Naive B cell (primary cell): ENCODE results near the gene TEAD1. TPM values are rescaled to one million over a fixed set of nuclear protein-coding genes. Genes with fewer than 3 reads are reported as not detected.
A peak's percentile ranks its signal among the peaks of the same experiment; 100 is the strongest.

ENCODE experiments used
- ATAC-seq, 2 donors: fragments of 150-1000 bp; cut with Tn5 transposase; 2 replicates each; pipeline ENCODE4 v1.10.0; 2021; ENCODE audit warnings: low read depth in 2 of 2, mild to moderate bottlenecking in 2 of 2, moderate library complexity in 2 of 2
- DNase-seq: peaks from one replicate; pipeline ENCODE4 v3.0.0; 2022
- H3K27ac Mint-ChIP-seq, 6 donors: one replicate each; pipeline ENCODE4 v1.8.0; 2020 to 2022; ENCODE audit warnings: mild to moderate bottlenecking in 6 of 6, mixed read lengths in 6 of 6, moderate library complexity in 5 of 6, inconsistent platforms in 2 of 6
- H3K27me3 Mint-ChIP-seq, 3 donors: one replicate each; pipeline ENCODE4 v1.8.0; 2021 to 2022; ENCODE audit warnings: mixed read lengths in 3 of 3, mild to moderate bottlenecking in 1 of 3
- H3K36me3 Mint-ChIP-seq, 2 donors: one replicate each; pipeline ENCODE4 v1.8.0; 2020 to 2022; ENCODE audit warnings: mixed read lengths in 2 of 2, inconsistent platforms in 1 of 2, mild to moderate bottlenecking in 1 of 2
- H3K4me1 Mint-ChIP-seq, 3 donors: one replicate each; pipeline ENCODE4 v1.8.0; 2020 to 2022; ENCODE audit warnings: mixed read lengths in 3 of 3, inconsistent platforms in 1 of 3, mild to moderate bottlenecking in 1 of 3, moderate library complexity in 1 of 3
- H3K4me3 Mint-ChIP-seq, 8 donors: one replicate each; pipeline ENCODE4 v1.8.0; 2020 to 2022; ENCODE audit warnings: mild to moderate bottlenecking in 8 of 8, mixed read lengths in 8 of 8, moderate library complexity in 8 of 8, inconsistent platforms in 2 of 8
- H3K9me3 Mint-ChIP-seq, 7 donors: one replicate each; pipeline ENCODE4 v1.8.0; 2020 to 2022; ENCODE audit warnings: mixed read lengths in 7 of 7, mild to moderate bottlenecking in 5 of 7, inconsistent platforms in 2 of 7, moderate library complexity in 1 of 7
- polyA plus RNA-seq, 6 donors: library from polyadenylated mRNA; unstranded; fragments of 300-500 nt; fragmentation: Illumina TruSeq; gene quantifications; one replicate each; pipeline ENCODE4 v1.2.3, GENCODE V29; 2021; ENCODE audit warnings: low read depth in 6 of 6

TEAD1 gene
- polyA plus RNA-seq, 6 donors from 2014 or later: not detected

DNA sequence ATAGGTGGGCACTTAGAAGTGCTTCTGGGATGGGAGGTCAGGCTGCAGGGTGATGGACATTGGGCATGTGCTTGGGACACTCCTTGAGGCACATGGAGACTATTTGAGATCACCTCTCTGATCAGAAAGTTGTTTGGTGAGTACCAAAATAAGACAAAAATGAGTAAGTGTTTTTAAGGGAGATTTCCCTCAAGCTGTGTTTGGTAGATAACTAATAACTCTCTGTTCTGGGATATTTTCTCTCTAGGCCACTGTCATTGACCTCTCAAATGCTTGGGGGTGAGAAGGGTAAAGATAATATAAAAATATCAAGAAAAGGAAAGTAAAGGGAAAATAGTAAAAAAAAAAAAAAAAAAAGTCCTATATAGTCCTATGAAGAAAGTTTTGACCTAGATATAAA is 117.8 kb downstream of the TEAD1 start:
- Mint-ChIP-seq H3K4me1 (no peaks in the 10 kb centered on the region), H3K27me3 (peaks cover 0 to 16% (median 6%) of the 10 kb centered on the region in 3 donors), H3K36me3 (no peaks in the 10 kb centered on the region), H3K9me3 (peaks cover 0 to 1% (median 0%) of the 10 kb centered on the region in 7 donors), H3K4me3 (no peak overlapping the region), H3K27ac (no peak overlapping the region)
- DNase-seq (no peak), ATAC-seq (no peak)

- H3K36me3 Mint-ChIP-seq: no peaks in the 10 kb centered on the region
- H3K4me3 Mint-ChIP-seq: peak overlapping the region in 1 of 8 donors; percentile 42
- H3K4me1 Mint-ChIP-seq: no peaks in the 10 kb centered on the region
- no peak for ATAC-seq
- H3K9me3 Mint-ChIP-seq: peaks cover 0 to 5% (median 0%) of the 10 kb centered on the region in 7 donors
- peaks cover 0 to 21% (median 6%) of the 10 kb centered on the region in 3 donors for H3K27me3 Mint-ChIP-seq
- DNase-seq: no peak
- no peak overlapping the region for H3K27ac Mint-ChIP-seq
Measured at GRCh38 chr11:12792590-12792989, 118.4 kb downstream of the TEAD1 start.

GRCh38 chr11:12793065-12793464 is 118.8 kb downstream of the TEAD1 start:
- Mint-ChIP-seq H3K36me3 (no peaks in the 10 kb centered on the region), H3K9me3 (peaks cover 0 to 7% (median 0%) of the 10 kb centered on the region in 7 donors), H3K4me3 (no peak overlapping the region), H3K4me1 (no peaks in the 10 kb centered on the region), H3K27ac (no peak overlapping the region), H3K27me3 (peaks cover 0 to 23% (median 6%) of the 10 kb centered on the region in 3 donors)
- DNase-seq (no peak), ATAC-seq (no peak)

GRCh38 chr11:12793506-12793905 is 119.3 kb downstream of the TEAD1 start:
- Mint-ChIP-seq H3K4me3 (no peak overlapping the region), H3K4me1 (no peaks in the 10 kb centered on the region), H3K36me3 (no peaks in the 10 kb centered on the region), H3K27ac (no peak overlapping the region), H3K27me3 (peaks cover 0 to 23% (median 6%) of the 10 kb centered on the region in 3 donors), H3K9me3 (peaks cover 0 to 7% (median 0%) of the 10 kb centered on the region in 7 donors)
- no peak for ATAC-seq
- DNase-seq: no peak

GRCh38 chr11:12794576-12795230 is 120.5 kb downstream of the TEAD1 start:
- Mint-ChIP-seq H3K4me3 (no peak overlapping the region), H3K27me3 (peaks cover 4 to 26% (median 6%) of the 10 kb centered on the region in 3 donors), H3K9me3 (peaks cover 0 to 7% (median 0%) of the 10 kb centered on the region in 7 donors), H3K36me3 (no peaks in the 10 kb centered on the region), H3K27ac (no peak overlapping the region), H3K4me1 (no peaks in the 10 kb centered on the region)
- DNase-seq: no peak
- no peak for ATAC-seq

DNA sequence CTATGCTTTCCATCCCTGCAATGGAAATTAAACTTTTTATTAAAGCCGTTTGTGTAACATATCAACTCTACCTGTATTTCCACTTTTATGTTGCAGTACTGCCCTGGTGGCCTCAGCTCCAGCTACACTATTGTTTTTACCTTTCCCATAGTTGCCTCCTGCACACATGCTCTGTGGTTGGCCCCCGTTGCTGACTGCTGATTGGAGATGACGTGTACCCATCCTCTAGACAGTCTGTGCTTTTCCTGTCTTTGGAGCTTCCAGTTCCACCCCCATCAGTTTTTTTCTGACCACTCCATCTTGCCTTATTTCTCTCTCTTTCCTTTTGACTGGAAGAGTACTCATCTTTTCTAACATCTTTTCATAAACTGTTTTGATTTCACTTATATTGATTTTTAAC is 123.8 kb downstream of the TEAD1 start:
- Mint-ChIP-seq H3K9me3 (peaks cover 0 to 7% (median 0%) of the 10 kb centered on the region in 7 donors), H3K36me3 (no peaks in the 10 kb centered on the region)

DNA sequence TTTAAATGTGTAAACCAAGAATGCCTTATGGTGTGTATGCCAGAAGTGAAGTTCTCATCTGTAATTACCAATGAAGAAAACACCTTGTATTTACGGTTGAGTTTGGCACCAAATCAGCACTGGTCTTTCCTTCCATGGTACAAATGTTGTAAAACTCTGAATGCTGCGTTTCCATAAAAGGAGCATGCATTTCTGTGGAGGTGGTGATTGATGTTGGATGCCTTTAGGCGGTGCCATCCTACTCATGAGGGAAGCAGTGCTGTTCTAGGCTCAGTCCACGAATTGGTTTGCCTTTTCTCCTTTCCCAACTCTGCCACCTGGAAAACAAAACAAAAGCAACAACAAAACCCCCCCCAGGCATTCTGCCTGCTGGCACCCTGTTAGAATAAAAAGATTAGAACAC is 124.4 kb downstream of the TEAD1 start:
- ATAC-seq (no peak), DNase-seq (no peak)
- H3K36me3 Mint-ChIP-seq: no peaks in the 10 kb centered on the region
- H3K9me3 Mint-ChIP-seq: peaks cover 0 to 7% (median 0%) of the 10 kb centered on the region in 7 donors
- H3K4me3 Mint-ChIP-seq: no peak overlapping the region
- no peak overlapping the region for H3K27ac Mint-ChIP-seq
- H3K4me1 Mint-ChIP-seq: no peaks in the 10 kb centered on the region
- H3K27me3 Mint-ChIP-seq: peaks cover 13 to 39% (median 24%) of the 10 kb centered on the region in 3 donors

More for the DNA sequence above, 123.8 kb downstream of the TEAD1 start:
- no peak for DNase-seq
- Mint-ChIP-seq H3K4me1 (no peaks in the 10 kb centered on the region), H3K27ac (no peak overlapping the region), H3K27me3 (peaks cover 10 to 33% (median 18%) of the 10 kb centered on the region in 3 donors), H3K4me3 (no peak overlapping the region)
- no peak for ATAC-seq

GRCh38 chr11:12799334-12799835 is 125.2 kb downstream of the TEAD1 start:
- no peak for ATAC-seq
- no peak overlapping the region for H3K4me3 Mint-ChIP-seq
- H3K9me3 Mint-ChIP-seq: peaks cover 0 to 7% (median 0%) of the 10 kb centered on the region in 7 donors
- no peak for DNase-seq
- peaks cover 15 to 44% (median 25%) of the 10 kb centered on the region in 3 donors for H3K27me3 Mint-ChIP-seq
- no peak overlapping the region for H3K27ac Mint-ChIP-seq
- no peaks in the 10 kb centered on the region for H3K36me3 Mint-ChIP-seq
- H3K4me1 Mint-ChIP-seq: no peaks in the 10 kb centered on the region

- ATAC-seq (no peak), DNase-seq (no peak)
- peaks cover 0 to 7% (median 0%) of the 10 kb centered on the region in 7 donors for H3K9me3 Mint-ChIP-seq
- no peaks in the 10 kb centered on the region for H3K4me1 Mint-ChIP-seq
- no peak overlapping the region for H3K4me3 Mint-ChIP-seq
- H3K27me3 Mint-ChIP-seq: peaks cover 22 to 49% (median 25%) of the 10 kb centered on the region in 3 donors
- H3K27ac Mint-ChIP-seq: no peak overlapping the region
- H3K36me3 Mint-ChIP-seq: no peaks in the 10 kb centered on the region
Measured at GRCh38 chr11:12800032-12800671, 125.9 kb downstream of the TEAD1 start.

GRCh38 chr11:12800871-12801270 is 126.7 kb downstream of the TEAD1 start:
- Mint-ChIP-seq H3K27me3 (peaks cover 25 to 47% (median 27%) of the 10 kb centered on the region in 3 donors), H3K9me3 (peaks cover 0 to 7% (median 0%) of the 10 kb centered on the region in 7 donors), H3K4me1 (no peaks in the 10 kb centered on the region), H3K36me3 (no peaks in the 10 kb centered on the region), H3K27ac (no peak overlapping the region), H3K4me3 (no peak overlapping the region)
- DNase-seq (no peak), ATAC-seq (no peak)

GRCh38 chr11:12801976-12802375 is 127.8 kb downstream of the TEAD1 start:
- H3K4me1 Mint-ChIP-seq: no peaks in the 10 kb centered on the region
- no peaks in the 10 kb centered on the region for H3K36me3 Mint-ChIP-seq
- no peak overlapping the region for H3K27ac Mint-ChIP-seq
- peaks cover 0 to 7% (median 0%) of the 10 kb centered on the region in 7 donors for H3K9me3 Mint-ChIP-seq
- H3K27me3 Mint-ChIP-seq: peaks cover 25 to 43% (median 27%) of the 10 kb centered on the region in 3 donors
- DNase-seq: no peak
- no peak overlapping the region for H3K4me3 Mint-ChIP-seq
- ATAC-seq: no peak

GRCh38 chr11:12802418-12803085 is 128.3 kb downstream of the TEAD1 start:
- H3K4me3 Mint-ChIP-seq: no peak overlapping the region
- no peak for DNase-seq
- no peak overlapping the region for H3K27ac Mint-ChIP-seq
- no peaks in the 10 kb centered on the region for H3K4me1 Mint-ChIP-seq
- H3K27me3 Mint-ChIP-seq: peaks cover 27 to 38% (median 30%) of the 10 kb centered on the region in 3 donors
- peaks cover 0 to 3% (median 0%) of the 10 kb centered on the region in 7 donors for H3K9me3 Mint-ChIP-seq
- H3K36me3 Mint-ChIP-seq: no peaks in the 10 kb centered on the region
- no peak for ATAC-seq

DNA sequence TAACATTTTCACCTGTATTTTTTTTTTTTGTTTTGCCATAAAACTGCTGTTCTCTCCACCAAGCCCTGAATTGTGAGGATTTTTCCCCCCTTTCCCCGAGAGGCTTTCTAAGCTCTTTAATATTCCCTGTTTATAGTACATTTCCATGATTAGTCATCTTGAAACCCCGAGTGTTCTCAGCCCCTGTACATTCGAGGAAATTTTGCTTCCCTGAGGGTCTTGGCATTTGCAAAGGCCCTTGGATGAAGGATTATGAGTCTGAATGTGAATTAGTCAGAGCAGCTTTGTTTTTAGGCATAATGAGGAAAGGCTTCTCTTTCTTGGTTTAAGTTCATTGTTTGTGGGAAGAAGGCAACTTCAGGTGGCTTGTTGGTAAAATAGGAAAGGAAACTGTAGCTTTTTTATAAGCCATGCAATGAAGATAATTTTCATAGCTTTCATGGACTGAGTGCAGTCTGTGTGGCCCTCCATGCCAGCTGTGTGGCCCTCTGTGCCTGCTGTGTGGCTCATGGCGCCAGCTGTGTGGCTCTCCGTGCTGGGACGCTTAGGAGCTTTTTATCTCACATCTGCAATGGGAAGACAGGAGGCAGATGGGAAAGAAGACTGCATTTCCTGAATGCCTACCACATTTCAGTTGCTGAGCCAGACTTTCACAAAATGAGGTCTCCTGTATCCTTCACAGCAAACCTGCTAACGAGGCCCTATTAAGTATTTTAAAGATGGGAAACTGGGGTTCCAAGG is 129.0 kb downstream of the TEAD1 start:
- ATAC-seq (no peak), DNase-seq (no peak)
- no peaks in the 10 kb centered on the region for H3K36me3 Mint-ChIP-seq
- peaks cover 27 to 36% (median 31%) of the 10 kb centered on the region in 3 donors for H3K27me3 Mint-ChIP-seq
- no peak overlapping the region for H3K27ac Mint-ChIP-seq
- no peaks in the 10 kb centered on the region for H3K4me1 Mint-ChIP-seq
- H3K9me3 Mint-ChIP-seq: peaks cover 0 to 1% (median 0%) of the 10 kb centered on the region in 7 donors
- H3K4me3 Mint-ChIP-seq: no peak overlapping the region
